Stimulated activated CD8-positive, alpha-beta memory T cell treated with anti-CD3 and anti-CD28 coated beads, Interleukin-12 subunit alpha, Interleukin-12 subunit beta, amount 100 ng/mL, for 1 hour (primary cell): ENCODE results near the gene TTC1.
"Not testable (repeated sequence)": the region's sequence is repeated elsewhere in the genome, so short reads cannot be mapped to it uniquely, and the experiment has no call there.

Source experiments
- DNase-seq: peaks from one replicate; pipeline ENCODE4 v3.0.0-alpha.2; 2020; ENCODE audit warnings: low read depth

Gene TTC1

GRCh38 chr5:160042671-160043070 is 33.7 kb downstream of the TTC1 start:
- DNase-seq: no peak

- no peak for DNase-seq
Measured at GRCh38 chr5:160044391-160044804, 35.5 kb downstream of the TTC1 start.

- DNase-seq: no peak
Measured at GRCh38 chr5:160044967-160045366, 36.0 kb downstream of the TTC1 start.

GRCh38 chr5:160047423-160047822 is 38.5 kb downstream of the TTC1 start:
- no peak for DNase-seq

- DNase-seq: no peak
Measured at GRCh38 chr5:160048131-160048530, 39.2 kb downstream of the TTC1 start.

- no peak for DNase-seq
Measured at GRCh38 chr5:160049099-160049498, 40.2 kb downstream of the TTC1 start.

- no peak for DNase-seq
Measured at GRCh38 chr5:160054047-160054446, 45.1 kb downstream of the TTC1 start.

GRCh38 chr5:160054831-160055230 is 45.9 kb downstream of the TTC1 start:
- no peak for DNase-seq

GRCh38 chr5:160057256-160057655 is 48.3 kb downstream of the TTC1 start:
- no peak for DNase-seq

GRCh38 chr5:160060001-160060400 is 51.1 kb downstream of the TTC1 start:
- DNase-seq: no peak

- no peak for DNase-seq
Measured at GRCh38 chr5:160061770-160062169, 52.8 kb downstream of the TTC1 start.

GRCh38 chr5:160064417-160064810 is 55.5 kb downstream of the TTC1 start:
- DNase-seq: no peak

- no peak for DNase-seq
Measured at GRCh38 chr5:160064995-160065614, 56.2 kb downstream of the TTC1 start.

- not testable (repeated sequence) for DNase-seq
Measured at GRCh38 chr5:160069120-160069519, 60.2 kb downstream of the TTC1 start.

GRCh38 chr5:160071516-160071915 is 62.6 kb downstream of the TTC1 start:
- DNase-seq: no peak

- no peak for DNase-seq
Measured at GRCh38 chr5:160071916-160072315, 63.0 kb downstream of the TTC1 start.

- DNase-seq: no peak
Measured at GRCh38 chr5:160075073-160075472, 66.1 kb downstream of the TTC1 start.

- DNase-seq: no peak
Measured at GRCh38 chr5:160076997-160077396, 68.1 kb downstream of the TTC1 start.

GRCh38 chr5:160079753-160080152 is 70.8 kb downstream of the TTC1 start:
- DNase-seq: no peak

GRCh38 chr5:160081495-160081894 is 72.6 kb downstream of the TTC1 start:
- no peak for DNase-seq

- DNase-seq: no peak
Measured at GRCh38 chr5:160082614-160083500, 73.9 kb downstream of the TTC1 start.

GRCh38 chr5:160083501-160083900 is 74.6 kb downstream of the TTC1 start:
- no peak for DNase-seq

GRCh38 chr5:160084144-160084543 is 75.2 kb downstream of the TTC1 start:
- no peak for DNase-seq

GRCh38 chr5:160087199-160087598 is 78.3 kb downstream of the TTC1 start:
- DNase-seq: no peak
